ENCODE data around the gene INSR. TPM values are rescaled to one million over a fixed set of nuclear protein-coding genes. Genes with fewer than 3 reads are reported as not detected.

The INSR gene
- total and polyA plus RNA-seq, 10 of the 15 experiments (the other 5 are each of a cell fraction or from before 2014, with no cell fraction given) = 4.2 to 34.9 (median 13.6) TPM

DNA sequence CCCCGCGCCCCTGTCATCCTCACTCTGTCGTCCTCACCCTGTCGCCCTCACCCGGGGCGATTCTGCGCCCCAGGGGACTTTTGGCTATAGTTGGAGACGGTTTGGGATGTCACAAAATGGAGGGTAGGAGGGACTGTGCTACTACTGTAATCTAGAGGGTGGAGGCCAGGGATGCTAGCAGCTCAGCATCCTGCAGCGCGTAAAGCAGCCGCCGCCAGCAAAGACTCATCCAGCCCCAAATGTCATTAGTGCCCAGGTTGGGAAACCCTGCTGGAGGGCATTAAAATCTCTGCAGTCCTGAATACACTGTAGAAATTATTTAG lies 224.3 kb downstream of the INSR start:
- 0 out of 2 replicates have a peak, but pooled peaks have one; percentile 9 for TF ChIP-seq BACH1 (IDR thresholded peaks at IDR 0.05; ENCODE audit: borderline replicate concordance)
- TF ChIP-seq YY1 (IDR thresholded peaks at IDR 0.05; ENCODE audit: low read depth, low read length) = peak; percentile 73
- TF ChIP-seq TARDBP (IDR thresholded peaks at IDR 0.05; ENCODE audit: borderline replicate concordance) = no peak
- CTCF ChIA-PET = interaction anchor here (0.6 to 2.5 kb wide), 9 partner anchors 12 to 224 kb away, joined by 3 to 6 read pairs (median 5); partner anchors contain the start of gene INSR
- Histone ChIP-seq H3K4me1 (ENCODE audit: control insufficient read depth, insufficient read depth, low read length) (no peaks in the 10 kb centered on the region), H3K9ac (ENCODE audit: control insufficient read depth, insufficient read depth, low read length) (peak overlapping the region; percentile 91), H3K9me3 (replicated peaks; ENCODE audit: control insufficient read depth, insufficient read depth, low read length) (peaks cover 4% of the 10 kb centered on the region; the same call in 2 of the 3 replicates), H3K27me3 (replicated peaks in 1 of 2; ENCODE audit: control insufficient read depth in 2 of 2, insufficient read depth in 2 of 2, low read length in 1 of 2) (no peaks in the 10 kb centered on the region), H3K4me3 (peak overlapping the region; percentile 91), H3K4me2 (ENCODE audit: control insufficient read depth, insufficient read depth) (peak overlapping the region; percentile 66), H3K79me2 (ENCODE audit: control insufficient read depth, insufficient read depth, low read length) (peaks cover 12% of the 10 kb centered on the region), H2AFZ (ENCODE audit: control insufficient read depth, low read depth, low read length) (peak overlapping the region; percentile 84), H4K20me1 (ENCODE audit: control insufficient read depth, insufficient read depth) (no peaks in the 10 kb centered on the region), H3K36me3 (ENCODE audit: control insufficient read depth in 2 of 2, insufficient read depth in 2 of 2, low read length in 1 of 2) (peaks cover 11 to 12% of the 10 kb centered on the region in 2 experiments), H3K27ac (ENCODE audit: control insufficient read depth, insufficient read depth) (peak overlapping the region; percentile 84)
- in situ Hi-C loops (cut with MboI) = no loop called here
- FAIRE-seq (no peak), DNase-seq (ENCODE audit: low read depth, low spot score) (no peak), ATAC-seq (peak; percentile 48)
- no TSS peak for BruUV-seq (replicated peaks)
- 0% methylated on average over 12 of the region's 12 CpGs for WGBS (ENCODE audit: insufficient coverage, insufficient replicate concordance, low lambda C conversion rate, missing lambda C conversion rate)
- POLR2A ChIA-PET = interaction anchor here (1.4 to 1.9 kb wide), 4 partner anchors 14 to 72 kb away, joined by 4 to 14 read pairs (median 9); no protein-coding TSS in a partner anchor
- intact Hi-C loops (cut with micrococcal nuclease; ENCODE audit: unreplicated experiment) = no loop called here
- SMC1A ChIA-PET (ENCODE audit: uncharacterized antibody, unreplicated experiment) = interaction anchor here (0.6 to 2.8 kb wide), 10 partner anchors 14 to 697 kb away, joined by 3 to 13 read pairs (median 4); partner anchors contain the start of genes ALKBH7 and TRAPPC5
- RAD21 ChIA-PET (ENCODE audit: unreplicated experiment) = interaction anchor here (1.2 to 2.3 kb wide), 12 partner anchors 30 to 311 kb away, joined by 3 to 15 read pairs (median 5); partner anchors contain the start of gene ARHGEF18

DNA sequence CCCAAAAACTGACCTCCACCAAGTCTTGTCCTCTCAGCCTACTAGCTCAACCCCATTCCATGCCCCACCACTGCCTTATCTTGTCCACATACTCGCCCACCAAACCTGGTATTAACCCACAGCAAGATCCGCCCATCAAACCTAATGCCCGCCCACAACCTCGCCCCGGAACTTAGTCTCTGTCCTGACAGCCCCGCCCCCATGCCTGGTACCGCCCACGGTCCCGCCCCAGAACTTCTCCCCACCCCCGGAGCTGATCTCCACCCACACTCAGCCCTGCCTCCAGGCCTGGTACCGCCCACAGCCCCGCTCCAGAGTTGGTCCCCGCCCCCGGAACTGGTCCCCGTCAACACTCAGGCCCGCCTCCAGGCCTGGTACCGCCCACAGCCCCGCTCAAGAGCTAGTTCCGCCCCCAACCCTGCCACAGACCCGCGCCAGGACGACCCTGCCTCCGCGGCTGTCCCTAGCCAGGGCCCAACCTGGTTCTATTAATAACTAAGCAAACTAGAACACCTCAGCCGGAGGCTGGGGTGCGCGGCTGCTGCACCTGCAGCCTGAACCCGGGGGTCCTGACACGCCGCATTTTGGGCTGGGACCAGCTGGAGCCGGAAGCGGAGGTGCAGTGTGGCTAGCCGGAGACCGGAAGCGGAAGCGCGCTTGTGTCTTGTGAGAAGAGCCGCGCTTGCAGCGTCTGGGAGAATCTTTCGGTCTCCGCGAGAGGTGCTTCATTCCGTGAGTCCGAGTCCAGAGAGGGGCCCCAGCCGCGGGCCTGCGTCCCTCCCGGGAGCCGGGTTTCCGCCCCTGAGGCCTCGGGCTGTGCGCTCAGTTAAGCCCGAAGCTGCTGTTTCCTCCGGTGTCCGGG lies 224.9 kb downstream of the INSR start, which contains the start of gene ZNF557:
Gene ZNF557, plus strand, starts transcription at position 662 of the 862 bp plus-strand sequence. CDS start 5,372 bp downstream, outside the sequence.
- peak within 1 kb of the TSS; percentile 69 for H3K4me2 ChIP-seq (ENCODE audit: control insufficient read depth, insufficient read depth)
- H3K27ac ChIP-seq (ENCODE audit: control insufficient read depth, insufficient read depth) = peak within 1 kb of the TSS; percentile 84
- ChIA-PET CTCF (interaction anchor here (0.6 to 2.5 kb wide), 12 partner anchors 12 to 329 kb away, joined by 3 to 6 read pairs (median 4); partner anchors contain the start of gene INSR), RAD21 (ENCODE audit: unreplicated experiment) (interaction anchor here (0.6 to 2.3 kb wide), 17 partner anchors 30 to 311 kb away, joined by 3 to 15 read pairs (median 5); partner anchors contain the start of genes ARHGEF18 and VAV1), SMC1A (ENCODE audit: uncharacterized antibody, unreplicated experiment) (interaction anchor here (0.6 to 2.8 kb wide), 13 partner anchors 29 to 708 kb away, joined by 3 to 13 read pairs (median 4); partner anchors contain the start of genes ALKBH7, CLPP and TRAPPC5), POLR2A (interaction anchor here (0.6 to 1.9 kb wide), 13 partner anchors 15 to 329 kb away, joined by 3 to 14 read pairs (median 4); no protein-coding TSS in a partner anchor)
- H3K4me3 ChIP-seq = peak within 1 kb of the TSS; percentile 91
- peak within 1 kb of the TSS; percentile 86 for H2AFZ ChIP-seq (ENCODE audit: control insufficient read depth, low read depth, low read length)
- no peaks in the 10 kb centered on the region for H3K27me3 ChIP-seq (replicated peaks in 1 of 2; ENCODE audit: control insufficient read depth in 2 of 2, insufficient read depth in 2 of 2, low read length in 1 of 2)
- 3% methylated on average over 52 of the region's 56 CpGs for WGBS (ENCODE audit: insufficient coverage, insufficient replicate concordance, low lambda C conversion rate, missing lambda C conversion rate)
- no TSS peak for BruUV-seq (replicated peaks)
- ATAC-seq (peak; percentile 99), FAIRE-seq (peak; percentile 87), DNase-seq (ENCODE audit: low read depth, low spot score) (peak; percentile 88)
- peaks cover 4% of the 10 kb centered on the region; the same call in 2 of the 3 replicates for H3K9me3 ChIP-seq (replicated peaks; ENCODE audit: control insufficient read depth, insufficient read depth, low read length)
- peaks cover 12% of the 10 kb centered on the region for H3K79me2 ChIP-seq (ENCODE audit: control insufficient read depth, insufficient read depth, low read length)
- H3K36me3 ChIP-seq (ENCODE audit: control insufficient read depth in 2 of 2, insufficient read depth in 2 of 2, low read length in 1 of 2) = peaks cover 8 to 12% of the 10 kb centered on the region in 2 experiments
- no peaks in the 10 kb centered on the region for H3K4me1 ChIP-seq (ENCODE audit: control insufficient read depth, insufficient read depth, low read length)
- H3K9ac ChIP-seq (ENCODE audit: control insufficient read depth, insufficient read depth, low read length) = peak within 1 kb of the TSS; percentile 91
- intact Hi-C loops (cut with micrococcal nuclease; ENCODE audit: unreplicated experiment) (no loop called here), in situ Hi-C loops (cut with MboI) (no loop called here)
- H4K20me1 ChIP-seq (ENCODE audit: control insufficient read depth, insufficient read depth) = no peaks in the 10 kb centered on the region
- TF ChIP-seq TAF1 (IDR thresholded peaks at IDR 0.05; ENCODE audit: borderline replicate concordance, low read depth, low read length) = peak; percentile 95
- peak; percentile 48; the same call in 1 of the 2 replicates for TF ChIP-seq HCFC1 (IDR thresholded peaks at IDR 0.05; ENCODE audit: low read length)
- TF ChIP-seq CHD4 (IDR thresholded peaks at IDR 0.05) = no peak
- TF ChIP-seq FOXK2 (IDR thresholded peaks at IDR 0.05) = peak; percentile 42; the same call in 1 of the 2 replicates
- TF ChIP-seq, protein P1, sequence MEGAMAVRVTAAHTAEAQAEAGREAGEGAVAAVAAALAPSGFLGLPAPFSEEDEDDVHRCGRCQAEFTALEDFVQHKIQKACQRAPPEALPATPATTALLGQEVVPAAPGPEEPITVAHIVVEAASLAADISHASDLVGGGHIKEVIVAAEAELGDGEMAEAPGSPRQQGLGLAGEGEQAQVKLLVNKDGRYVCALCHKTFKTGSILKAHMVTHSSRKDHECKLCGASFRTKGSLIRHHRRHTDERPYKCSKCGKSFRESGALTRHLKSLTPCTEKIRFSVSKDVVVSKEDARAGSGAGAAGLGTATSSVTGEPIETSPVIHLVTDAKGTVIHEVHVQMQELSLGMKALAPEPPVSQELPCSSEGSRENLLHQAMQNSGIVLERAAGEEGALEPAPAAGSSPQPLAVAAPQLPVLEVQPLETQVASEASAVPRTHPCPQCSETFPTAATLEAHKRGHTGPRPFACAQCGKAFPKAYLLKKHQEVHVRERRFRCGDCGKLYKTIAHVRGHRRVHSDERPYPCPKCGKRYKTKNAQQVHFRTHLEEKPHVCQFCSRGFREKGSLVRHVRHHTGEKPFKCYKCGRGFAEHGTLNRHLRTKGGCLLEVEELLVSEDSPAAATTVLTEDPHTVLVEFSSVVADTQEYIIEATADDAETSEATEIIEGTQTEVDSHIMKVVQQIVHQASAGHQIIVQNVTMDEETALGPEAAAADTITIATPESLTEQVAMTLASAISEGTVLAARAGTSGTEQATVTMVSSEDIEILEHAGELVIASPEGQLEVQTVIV (IDR thresholded peaks at IDR 0.05; ENCODE audit: borderline replicate concordance, partially characterized antibody) = peak; percentile 77
- TF ChIP-seq BCL11A (IDR thresholded peaks at IDR 0.05; ENCODE audit: low read depth, low read length) = 0 out of 2 replicates have a peak, but pooled peaks have one; percentile 2
- TF ChIP-seq SMAD5 (IDR thresholded peaks at IDR 0.05; ENCODE audit: low read depth) = peak; percentile 86; the same call in 1 of the 2 replicates
- peak; percentile 89; the same call in 1 of the 2 replicates for TF ChIP-seq POLR2AphosphoS2 (IDR thresholded peaks at IDR 0.05; ENCODE audit: low read depth, low read length)

All from GM12878 (cell line).